Activated CD8-positive, alpha-beta memory T cell treated with anti-CD3 and anti-CD28 coated beads for 4 hours (primary cell): ENCODE results near the gene RAC3.

Experiments
- DNase-seq, 2 donors: peaks; one replicate each; pipeline ENCODE4 v3.0.0-alpha.2; 2020; ENCODE audit warnings: low read depth in 2 of 2

RAC3 gene

GRCh38 chr17:82012640-82013295 lies 18.7 kb upstream of the RAC3 start:
- no peak for DNase-seq

DNA sequence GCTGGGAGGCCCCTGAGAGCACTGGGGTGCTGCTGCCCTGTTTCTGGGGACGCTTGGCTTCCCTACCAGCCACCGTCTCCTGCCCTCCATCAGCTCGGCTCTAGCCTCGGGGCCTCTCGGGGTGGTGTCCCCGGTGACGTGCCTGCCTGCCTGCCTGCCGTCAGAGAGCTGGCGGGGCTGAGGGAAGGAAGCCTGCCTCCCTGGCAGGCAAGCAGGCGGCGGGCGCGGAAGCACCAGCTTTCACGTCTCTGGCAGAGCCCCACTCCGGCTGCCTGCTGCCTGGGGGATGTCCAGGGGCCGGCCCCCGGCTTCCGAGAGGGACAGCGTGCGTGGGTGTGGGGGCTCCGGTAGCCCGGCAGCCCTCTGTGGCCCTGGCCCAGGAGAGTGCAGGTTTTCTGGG lies 18.1 kb upstream of the RAC3 start:
- no peak for DNase-seq

- DNase-seq = no peak
Measured at GRCh38 chr17:82013772-82014321, 17.6 kb upstream of the RAC3 start.

- no peak for DNase-seq
Measured at GRCh38 chr17:82014432-82014831, 17.0 kb upstream of the RAC3 start.

GRCh38 chr17:82014971-82015310 lies 16.5 kb upstream of the RAC3 start:
- no peak for DNase-seq

DNA sequence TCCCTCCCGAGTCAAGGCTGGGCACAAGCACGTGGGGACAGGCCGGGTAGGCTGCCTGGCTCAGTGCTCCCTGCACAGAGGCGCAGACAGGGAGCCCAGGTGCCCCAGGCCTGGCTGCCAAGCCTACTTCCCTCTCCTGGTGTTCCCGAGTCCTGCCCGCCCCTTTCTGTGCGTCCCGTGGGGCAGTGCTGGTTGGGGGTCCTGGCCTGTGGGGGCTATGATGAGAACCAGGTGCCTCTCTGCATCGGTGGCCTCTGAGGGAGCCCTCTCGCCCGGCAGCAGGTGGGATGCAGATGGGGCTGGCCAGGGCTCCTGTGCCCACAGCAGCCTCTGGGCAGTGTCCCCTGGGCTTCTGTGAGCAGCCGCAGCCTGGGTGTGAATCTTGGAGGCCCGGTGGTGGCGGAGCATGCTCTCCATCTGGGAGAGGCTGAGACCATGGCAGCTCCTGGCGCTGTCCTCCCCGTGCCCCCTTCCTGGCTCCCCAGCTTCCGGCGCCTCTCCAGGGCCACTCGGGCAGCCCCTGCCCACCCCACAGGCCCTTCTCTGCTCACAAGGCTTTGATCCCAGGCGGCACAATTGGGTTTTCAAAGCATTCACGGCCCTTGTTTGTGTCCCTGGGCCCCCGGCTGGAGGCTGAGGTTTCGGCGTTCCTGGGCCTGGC lies 16.0 kb upstream of the RAC3 start:
- no peak for DNase-seq

DNA sequence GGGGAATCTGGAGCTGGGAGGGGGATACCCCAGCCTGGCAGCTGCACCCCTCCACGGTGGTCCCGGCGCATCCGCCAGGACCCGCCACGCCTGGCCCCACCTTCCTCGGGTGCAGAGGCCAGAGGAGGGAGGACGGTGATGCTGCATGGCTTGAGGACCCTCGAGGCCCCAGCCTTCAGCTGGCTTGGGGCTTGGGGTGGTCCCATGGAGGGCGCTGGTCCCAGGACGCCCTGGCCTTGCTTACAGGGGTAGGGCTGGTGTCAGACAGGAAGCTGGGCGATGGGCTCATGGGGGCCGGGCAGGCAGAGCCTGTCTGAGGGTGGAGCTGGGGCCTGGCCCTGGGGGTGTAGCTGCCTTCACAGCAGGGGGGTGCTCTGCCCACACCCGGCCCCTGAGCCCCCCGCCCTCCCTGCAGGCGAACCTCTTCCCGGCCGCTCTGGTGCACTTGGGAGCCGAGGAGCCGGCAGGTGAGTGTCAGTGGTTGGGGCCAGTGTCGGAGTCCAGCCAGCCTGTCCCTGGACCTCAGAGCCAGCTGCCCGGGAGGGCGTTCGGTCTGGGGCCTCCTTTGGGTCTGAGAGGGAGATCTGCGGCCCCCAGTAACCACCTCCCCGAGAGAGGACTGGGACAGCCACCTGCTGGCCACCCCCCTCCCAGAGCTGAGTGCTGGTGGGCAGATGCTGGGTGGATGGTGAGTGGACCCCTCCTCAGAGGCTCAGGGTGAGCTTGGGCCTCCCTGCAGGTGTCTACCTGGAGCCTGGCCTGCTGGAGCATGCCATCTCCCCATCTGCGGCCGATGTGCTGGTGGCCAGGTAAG lies 15.2 kb upstream of the RAC3 start:
- DNase-seq = no peak

DNA sequence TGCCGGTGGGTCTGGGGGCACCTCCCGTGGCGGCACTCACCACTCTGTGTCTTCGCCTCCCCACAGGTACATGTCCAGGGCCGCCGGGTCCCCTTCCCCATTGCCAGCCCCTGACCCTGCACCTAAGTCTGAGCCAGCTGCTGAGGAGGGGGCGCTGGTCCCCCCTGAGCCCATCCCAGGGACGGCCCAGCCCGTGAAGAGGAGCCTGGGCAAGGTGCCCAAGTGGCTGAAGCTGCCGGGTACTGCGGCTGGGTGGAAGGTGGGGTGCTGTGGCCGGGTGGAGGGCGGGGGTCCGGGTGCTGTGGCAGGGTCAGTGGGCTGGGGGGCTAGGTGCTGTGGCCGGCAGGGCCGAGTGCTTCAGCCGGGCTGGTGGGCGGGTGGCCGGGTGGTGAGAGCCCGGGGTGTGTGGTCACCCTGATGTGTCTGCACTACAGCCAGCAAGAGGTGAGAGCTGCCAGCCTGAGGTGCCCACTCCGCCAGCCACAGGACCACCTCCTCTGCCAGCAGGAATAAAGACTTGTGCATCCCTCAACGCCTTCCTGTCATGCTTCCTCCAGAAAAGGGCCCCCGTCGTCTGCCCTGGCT lies 14.5 kb upstream of the RAC3 start:
- no peak for DNase-seq

DNA sequence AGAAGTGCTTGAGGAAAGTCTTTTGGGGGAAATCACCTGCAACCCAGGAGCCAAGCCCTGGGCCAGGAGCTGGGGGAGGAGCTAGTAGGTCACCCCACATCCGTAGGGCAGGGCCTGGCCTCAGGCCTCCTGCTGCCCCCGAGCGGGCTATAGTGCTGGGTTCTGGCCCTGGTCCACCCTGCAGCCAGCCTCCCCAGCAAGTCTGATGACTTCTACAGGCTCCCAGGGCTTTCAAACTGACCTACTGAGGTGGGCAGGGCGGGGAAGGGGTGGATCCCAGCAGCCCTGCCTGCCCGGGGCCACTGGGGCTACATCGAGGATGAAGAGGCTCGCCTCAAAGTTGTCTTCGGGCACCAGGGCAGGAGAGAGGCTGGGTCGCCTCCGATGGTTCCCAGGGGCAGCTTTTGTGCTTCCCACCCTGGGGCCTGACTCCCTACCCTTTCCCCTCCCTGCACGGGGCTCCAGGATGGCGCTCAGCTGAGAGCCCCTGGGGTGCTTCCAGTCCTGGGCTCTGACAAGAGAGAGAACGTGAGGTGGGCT lies 13.8 kb upstream of the RAC3 start:
- DNase-seq = no peak

DNA sequence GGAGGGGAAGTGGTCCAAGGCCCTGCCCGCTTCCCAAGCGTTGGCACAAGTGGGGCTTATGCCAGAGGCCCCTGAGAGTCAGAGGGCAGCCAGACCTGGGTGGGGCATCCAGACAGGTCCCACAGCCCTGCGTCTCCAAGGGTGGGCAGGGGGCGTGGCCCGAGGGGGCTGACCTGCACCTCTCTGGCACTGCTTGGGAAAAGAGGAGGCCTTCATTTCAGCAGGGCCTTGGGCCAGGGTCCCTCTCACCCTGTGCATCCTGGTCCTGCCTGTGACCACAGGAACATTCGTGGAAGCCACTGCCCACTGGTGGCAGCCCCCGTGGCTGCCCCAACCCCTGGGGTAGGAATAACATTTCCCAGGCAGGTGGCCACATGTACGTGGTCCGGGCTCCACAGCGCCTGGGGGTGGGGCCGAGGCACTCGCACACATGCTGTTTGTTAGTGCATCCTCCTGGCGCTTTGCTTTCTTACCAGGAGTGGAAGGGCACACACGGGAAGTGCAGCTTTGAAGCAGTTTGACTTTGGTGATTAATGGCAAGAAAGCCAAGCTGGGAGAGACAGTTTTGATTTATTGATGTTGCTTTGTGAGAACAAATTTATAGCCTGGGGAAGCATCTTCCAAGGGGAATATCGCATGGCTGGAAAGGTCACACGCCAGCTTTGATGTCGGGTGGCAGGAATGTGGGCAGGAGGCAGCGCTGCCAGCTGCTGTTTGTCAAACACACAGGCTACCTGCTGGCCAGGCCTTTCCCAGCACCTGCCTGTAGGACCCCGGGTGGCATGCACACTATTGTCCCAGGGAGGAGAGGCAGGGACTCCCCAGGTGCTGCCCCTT lies 13.1 kb upstream of the RAC3 start:
- no peak for DNase-seq

DNA sequence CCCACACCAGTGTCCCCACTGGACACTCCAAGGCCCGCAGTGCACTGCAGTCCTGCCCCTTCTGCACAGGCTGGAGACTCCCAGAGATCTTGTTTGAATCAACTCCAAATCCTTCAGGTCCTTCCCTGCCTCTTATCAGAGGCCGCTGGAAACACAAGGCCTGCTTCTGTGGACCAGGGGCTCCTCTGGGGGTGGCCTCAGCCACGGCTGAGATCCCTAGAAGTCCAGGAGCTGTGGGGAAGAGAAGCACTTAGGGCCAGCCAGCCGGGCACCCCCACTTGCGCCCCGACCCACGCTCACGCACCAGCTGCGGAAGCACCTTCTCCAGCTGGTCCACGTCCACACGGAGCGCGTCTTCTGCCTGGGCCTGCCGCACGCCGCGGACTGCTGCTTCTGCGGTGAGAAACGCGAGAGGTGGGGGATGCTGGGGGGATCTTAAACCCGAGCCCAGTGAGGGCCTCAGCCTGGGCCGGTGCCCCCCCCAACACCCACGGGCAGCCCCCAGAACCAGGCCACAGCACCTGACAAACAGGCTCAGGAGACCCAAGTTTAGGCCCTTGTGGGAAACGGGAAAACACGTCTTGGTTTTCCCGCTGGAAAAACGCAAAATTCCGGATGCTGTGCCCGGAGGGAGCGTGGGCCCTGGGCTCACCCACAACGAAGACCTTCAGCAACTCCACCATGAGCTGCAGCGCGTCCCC lies 12.3 kb upstream of the RAC3 start:
- no peak for DNase-seq

DNA sequence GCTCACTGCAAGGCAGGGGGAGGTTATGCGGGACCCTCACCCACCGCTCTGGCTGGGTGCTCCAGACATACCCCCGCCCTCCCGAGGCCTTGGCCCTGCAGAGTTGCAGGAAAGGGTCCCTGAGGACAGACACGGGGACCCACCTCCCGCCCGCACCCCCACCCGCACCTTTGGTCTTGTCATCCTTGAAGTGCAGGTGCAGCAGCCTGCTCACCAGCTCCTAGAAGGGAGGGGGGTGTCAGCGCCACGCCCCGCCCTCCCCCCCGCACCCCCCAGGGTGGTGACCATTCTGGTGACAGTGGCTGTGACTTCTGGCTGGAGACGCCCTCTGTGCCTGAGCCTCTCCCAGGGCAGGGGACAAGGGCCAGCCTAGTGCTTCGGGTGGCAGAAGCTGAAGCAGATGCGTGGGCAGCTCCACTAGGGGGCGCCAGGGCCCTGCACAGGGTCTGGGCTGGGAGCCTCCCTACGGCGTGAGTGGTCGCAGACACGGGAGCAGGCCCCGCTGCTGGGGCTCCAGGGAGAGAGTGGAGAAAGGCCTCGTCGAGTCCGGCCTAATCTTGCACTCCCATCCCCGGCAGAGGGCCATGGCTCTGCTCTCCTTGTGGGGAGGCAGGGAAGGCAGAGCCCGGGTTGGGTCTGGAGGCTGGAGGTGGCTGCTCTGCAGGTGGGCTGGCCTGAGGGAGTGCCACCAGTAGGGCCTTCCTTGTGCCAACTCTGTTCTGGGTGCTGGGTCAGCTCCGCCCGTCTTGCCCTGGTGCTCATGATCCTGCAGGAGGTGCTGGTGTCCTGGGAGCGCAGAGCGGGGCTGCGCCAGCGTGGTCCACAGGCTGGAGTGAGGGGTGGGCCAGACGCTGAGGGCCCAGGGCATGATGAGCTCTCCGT lies 11.5 kb upstream of the RAC3 start:
- peak; percentile 21 to 33 for DNase-seq

DNA sequence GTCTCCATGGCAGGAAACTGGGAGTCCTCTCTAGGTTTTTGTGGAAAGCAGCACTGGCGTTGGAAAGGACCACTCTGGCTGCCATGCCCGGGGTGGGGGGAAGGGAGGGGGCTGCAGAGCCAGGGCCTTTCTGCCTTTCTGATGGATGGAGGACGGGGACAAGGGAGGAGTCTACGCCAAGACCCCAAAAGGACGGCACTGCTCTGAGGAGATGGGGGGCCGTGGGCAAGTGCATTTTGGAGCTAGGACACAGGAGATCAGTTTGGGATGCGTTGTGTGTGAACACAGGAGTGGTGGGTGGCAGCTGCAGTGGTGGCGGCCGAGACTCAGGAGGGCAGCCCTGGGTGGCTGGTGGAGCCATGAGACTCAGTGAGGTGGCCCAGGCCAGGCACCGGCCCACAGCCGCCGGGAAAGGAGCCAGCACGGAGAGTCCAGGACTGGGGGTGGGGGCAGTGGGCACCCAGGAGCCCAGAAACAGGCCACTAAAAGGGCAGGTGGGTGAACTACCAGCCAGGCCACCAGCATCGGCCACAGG lies 10.8 kb upstream of the RAC3 start:
- DNase-seq = no peak

DNA sequence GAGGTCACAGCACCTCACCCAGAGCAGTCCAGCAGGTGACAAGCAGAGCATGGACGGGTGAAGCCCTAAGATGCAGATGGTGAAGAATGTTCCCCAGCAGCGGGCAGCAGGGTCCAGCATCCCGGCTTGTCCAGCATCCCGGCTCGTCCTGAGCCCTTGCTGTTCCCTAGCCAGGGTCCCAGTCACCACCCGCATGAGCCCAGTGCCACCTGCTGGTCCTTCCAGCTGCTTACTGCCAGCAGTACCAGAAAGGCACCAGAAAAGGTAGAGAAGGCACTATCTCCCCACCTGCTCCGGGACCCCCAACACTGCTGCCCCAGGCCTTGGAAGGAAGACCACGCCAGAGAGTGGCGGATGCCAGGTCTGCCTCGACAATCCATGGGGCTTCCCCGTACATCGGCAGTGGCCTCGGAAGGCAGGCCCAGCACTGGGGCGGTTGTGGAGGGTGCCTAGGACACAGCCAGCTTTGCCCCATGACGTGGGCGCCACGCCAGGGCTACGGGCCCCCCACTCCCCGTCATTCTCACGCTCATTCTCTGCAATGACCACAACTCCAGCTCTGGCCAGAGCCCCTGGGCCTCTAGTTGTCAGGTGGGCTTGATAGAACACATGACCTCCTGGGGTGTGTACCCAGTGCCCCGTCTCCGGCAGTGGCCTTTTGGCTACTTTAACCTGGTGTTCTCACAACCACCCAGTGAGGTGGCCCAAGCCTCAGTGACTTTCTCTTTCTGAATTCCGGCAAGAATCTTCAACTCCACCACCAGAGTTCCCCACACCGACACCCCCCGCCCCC lies 10.2 kb upstream of the RAC3 start:
- no peak for DNase-seq

- DNase-seq = no peak
Measured at GRCh38 chr17:82021900-82022309, 9.6 kb upstream of the RAC3 start.

GRCh38 chr17:82022310-82022980 lies 9.0 kb upstream of the RAC3 start, which contains the start of gene CENPX:
Gene CENPX, minus strand, starts transcription at chr17:82022878. Its CDS starts 17 bp downstream, at chr17:82022861.
- DNase-seq = no peak

- DNase-seq = peak; percentile 99 to 100
Measured at GRCh38 chr17:82022981-82023446, 8.5 kb upstream of the RAC3 start, which contains the start of gene LRRC45. Gene LRRC45, plus strand, starts transcription at chr17:82023305. Its CDS starts 339 bp downstream, at chr17:82023644.
